Umbilical cord (tissue), 2 donors: ENCODE measurements around the gene NUSAP1. TPM values are rescaled to one million over a fixed set of nuclear protein-coding genes. Genes with fewer than 3 reads are reported as not detected.
"Not testable (repeated sequence)": the region's sequence is repeated elsewhere in the genome, so short reads cannot be mapped to it uniquely, and the experiment has no call there.

Experiments
- DNase-seq: peaks from one replicate; pipeline ENCODE4 v3.0.0-alpha.2; 2015; ENCODE audit warnings: low spot score
- total RNA-seq: library from RNA; depleted of rRNA; stranded (reverse); fragments of >200 nt; gene quantifications from one replicate; pipeline ENCODE4 v1.2.3, GENCODE V29; 2014; ENCODE audit warnings: low replicate concordance; ENCODE audit not compliant: insufficient read depth

NUSAP1 gene
- total RNA-seq, 1 donor from 2014 or later: 15.9 TPM

DNA sequence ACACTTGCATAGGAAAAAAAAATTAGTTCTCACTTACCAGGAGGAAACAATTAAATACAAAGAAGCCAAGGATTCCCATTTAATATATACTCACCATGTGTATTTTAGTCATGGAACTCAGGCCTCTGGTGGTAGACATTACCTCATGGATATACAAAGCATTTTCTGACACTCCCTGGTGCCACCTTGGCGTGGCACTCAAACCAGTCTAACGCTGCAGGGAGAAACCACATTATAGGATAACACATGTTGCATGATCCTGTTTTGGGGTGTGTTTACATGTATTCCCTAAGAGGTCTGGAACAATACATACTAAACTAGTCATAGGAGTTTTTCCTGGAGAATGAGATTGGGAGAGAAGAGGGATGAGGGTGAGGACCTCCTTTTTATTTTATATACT, 78.3 kb downstream of the NUSAP1 start:
- DNase-seq: no peak

DNA sequence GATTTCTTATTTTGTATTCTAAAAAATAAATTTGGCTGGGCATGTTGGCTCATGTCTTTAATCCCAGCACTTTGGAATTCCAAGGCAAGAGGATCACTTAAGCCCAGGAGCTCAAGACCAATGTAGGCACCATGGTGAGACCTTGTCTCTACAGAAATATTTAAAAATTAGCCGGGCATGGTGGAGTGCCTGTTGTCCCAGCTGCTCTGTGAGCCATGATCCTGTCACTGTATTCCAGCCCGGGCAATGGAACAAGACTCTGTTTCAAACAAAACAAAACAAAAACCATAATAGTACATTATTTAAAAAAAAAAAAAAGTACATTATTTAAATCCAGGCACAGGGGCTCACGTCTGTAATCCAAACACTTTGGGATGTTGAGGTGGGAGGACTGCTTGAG, 78.8 kb downstream of the NUSAP1 start:
- no peak for DNase-seq

DNA sequence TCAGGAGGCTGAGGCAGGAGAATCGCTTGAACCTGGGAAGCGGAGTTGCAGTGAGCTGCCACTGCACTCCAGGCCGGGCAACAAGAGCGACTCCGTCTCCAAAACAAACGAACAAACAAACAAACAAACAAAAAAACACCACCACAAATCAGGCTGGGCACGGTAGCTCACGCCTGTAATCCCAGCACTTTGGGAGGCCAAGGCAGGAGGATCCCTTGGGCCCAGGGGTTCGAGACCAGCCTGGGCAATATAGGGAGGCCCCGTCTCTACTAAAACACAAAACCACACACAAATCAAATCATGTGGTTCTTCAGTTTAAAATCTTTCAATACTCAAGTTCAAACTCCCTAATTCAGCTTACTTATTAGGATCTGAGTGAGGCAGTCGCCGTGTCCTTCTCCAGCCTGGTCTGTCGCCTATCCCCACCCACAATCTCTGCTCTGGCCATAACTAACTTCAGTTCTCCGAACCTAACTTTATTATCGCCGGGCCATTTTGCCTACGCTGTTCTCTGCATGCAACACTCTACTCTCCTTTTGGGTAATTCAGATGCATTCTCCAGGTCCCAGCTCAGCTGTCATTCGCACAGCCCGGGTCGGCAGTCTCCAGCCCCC, 83.6 kb downstream of the NUSAP1 start:
- DNase-seq: no peak

DNA sequence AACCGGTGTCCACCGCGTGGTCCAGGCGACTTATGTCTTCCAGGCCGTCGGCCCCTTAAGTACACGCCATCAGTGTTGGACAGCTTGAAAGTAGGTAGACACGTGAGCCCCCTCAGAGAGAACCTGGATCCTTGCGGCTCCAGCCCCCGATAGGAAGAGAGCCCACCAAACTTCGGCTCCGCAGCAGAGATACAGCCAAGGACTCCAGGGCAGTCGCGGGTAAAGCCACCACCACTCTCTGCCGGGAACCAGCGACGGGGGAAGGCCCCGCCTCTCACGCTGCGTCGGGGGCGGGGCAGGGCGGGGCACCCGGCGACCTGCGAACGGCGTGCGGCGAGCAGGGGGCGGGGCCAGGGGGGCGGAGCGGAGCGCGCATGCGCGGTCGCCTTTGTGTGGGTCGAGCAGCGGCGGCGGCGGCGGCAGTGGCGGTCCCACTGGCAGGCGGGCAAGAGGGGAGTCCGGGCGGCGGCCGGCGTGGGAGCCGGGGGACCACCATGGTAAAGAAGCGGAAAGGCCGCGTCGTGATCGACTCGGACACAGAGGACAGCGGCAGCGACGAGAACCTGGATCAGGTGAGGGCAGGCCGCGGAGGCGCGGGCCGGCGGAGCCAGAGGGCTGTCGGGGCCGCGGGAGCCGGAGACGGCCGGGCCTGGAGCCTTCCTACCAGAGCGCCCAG, 84.2 kb downstream of the NUSAP1 start, which contains the start of gene RTF1:
TSS of gene RTF1 (plus strand) at position 354 of the 676 bp plus-strand sequence. CDS start at position 375, 21 bp downstream.
- peak; percentile 93 for DNase-seq

DNA sequence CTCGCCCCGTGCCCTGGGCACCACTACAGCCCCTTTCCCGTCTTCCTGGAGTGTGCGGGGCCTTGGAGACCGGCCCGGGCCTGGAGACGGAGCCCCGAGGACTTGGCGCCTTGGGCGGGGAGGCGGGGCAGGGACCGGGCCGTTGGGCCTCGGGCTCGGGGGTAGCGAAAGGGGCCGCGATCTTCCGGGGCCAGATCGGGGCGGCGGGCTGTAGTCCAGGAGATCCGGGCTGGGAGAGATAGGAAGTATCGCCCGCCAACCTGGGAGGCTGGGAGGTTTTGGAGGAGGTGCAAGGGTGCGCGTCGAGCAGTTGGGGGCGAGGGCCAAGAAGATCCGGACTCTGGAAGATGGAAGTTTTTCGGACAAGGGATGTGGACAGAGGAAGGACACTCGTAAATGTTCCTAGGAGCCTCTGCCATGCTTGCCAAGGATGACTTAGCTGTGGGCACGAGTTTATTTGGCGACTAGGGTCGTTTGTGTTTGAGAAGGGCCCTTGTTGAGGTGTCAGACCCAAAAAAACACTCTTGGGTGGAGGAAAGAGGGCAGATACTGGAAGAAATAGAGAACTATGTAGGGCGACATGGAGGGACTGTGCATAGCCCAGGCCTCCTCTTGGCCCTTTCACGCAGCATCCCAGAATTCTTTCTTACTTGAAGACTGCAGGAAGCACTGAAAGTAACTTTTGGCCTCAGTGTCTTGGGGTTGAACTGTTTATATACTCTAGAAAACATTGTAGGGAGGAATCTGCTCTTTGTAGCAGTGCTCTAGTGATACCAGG, 84.9 kb downstream of the NUSAP1 start:
- DNase-seq: peak; percentile 42

- DNase-seq: no peak
Observed at GRCh38 chr15:41423979-41424659, 91.4 kb downstream of the NUSAP1 start.

- no peak for DNase-seq
Observed at GRCh38 chr15:41424809-41425208, 92.1 kb downstream of the NUSAP1 start.

DNA sequence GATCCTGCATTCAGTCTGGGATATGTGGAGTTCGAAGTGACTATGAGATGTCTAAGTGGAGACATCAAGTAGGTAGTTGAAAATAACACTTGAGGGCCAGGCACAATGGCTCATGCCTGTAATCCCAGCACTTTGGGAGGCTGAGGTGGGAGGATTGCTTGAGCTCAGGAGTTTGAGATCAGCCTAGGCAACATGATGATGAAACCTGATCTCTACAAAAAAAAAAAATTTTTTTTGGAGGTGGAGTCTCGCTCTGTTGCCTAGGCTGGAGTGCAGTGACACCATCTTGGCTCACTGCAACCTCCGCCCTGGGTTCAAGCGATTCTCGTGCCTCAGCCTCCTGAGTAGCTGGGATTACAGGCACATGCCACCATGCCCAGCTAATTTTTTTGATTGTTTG, 93.2 kb downstream of the NUSAP1 start:
- not testable (repeated sequence) for DNase-seq

DNA sequence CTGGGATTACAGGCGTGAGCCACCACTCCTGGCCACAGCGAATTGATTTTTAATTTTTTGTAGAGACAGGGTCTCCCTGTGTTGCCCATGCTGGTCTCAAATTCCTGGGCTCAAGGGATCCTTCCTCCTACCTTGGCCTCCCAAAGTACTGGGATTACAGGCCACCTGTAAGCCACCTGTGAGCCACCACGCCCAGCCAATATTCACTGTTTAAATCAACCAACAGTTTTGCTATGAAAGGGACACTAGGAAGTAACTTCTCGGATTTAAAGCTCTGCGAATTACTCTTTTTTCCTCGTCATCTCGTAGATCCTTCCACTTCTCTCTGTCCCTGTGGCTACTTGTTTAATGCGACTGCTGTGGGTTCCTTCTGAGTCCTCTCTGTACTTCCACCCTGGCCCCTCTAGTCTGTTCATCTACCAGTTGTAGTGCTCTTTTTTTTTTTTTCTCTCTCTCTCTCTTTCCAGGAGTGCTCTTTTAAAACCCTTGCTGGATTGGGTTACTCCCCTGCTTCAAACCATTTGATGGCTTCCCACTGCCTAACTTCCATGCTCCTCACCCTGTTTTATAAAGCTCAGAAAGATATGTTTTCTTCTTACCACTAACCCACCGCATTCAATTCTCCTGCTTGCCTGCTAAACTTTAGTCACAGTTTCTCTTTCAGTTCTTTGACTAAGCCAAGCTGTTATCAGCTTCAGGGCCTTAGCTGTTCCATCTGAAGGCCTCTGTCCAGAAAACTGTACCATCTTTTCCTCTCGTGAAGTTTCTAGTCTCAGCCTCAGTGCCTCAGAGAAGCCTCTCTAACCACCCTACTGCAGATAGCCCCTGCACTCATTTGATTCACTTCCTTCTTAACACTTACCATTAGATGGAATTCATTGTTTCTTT, 96.6 kb downstream of the NUSAP1 start:
- peak; percentile 50 for DNase-seq

Other genes starting within 250 kb of the NUSAP1 start
- gene INO80, start 216.6 kb upstream of the NUSAP1 start, total RNA-seq: 16.9 TPM
- gene EXD1, start 102.1 kb upstream of the NUSAP1 start, total RNA-seq: 1.4 TPM
- 71.7 TPM for gene CHP1, start 101.6 kb upstream of the NUSAP1 start, total RNA-seq
- gene OIP5, start 290 bp upstream of the NUSAP1 start, total RNA-seq: 1.4 TPM
- 26.0 TPM for gene NDUFAF1, start 69.6 kb downstream of the NUSAP1 start, total RNA-seq
- gene RTF1, start 84.2 kb downstream of the NUSAP1 start, total RNA-seq: 16.4 TPM
- gene ITPKA, start 161.0 kb downstream of the NUSAP1 start, total RNA-seq: 24.1 TPM
- 4.3 TPM for gene LTK, start 180.9 kb downstream of the NUSAP1 start, total RNA-seq
- gene RPAP1, start 211.4 kb downstream of the NUSAP1 start, total RNA-seq: 22.9 TPM
- gene TYRO3, start 226.3 kb downstream of the NUSAP1 start, total RNA-seq: 5.5 TPM